Mucosa of descending colon (tissue), 3 donors: ENCODE results near the gene TUBE1. TPM values are rescaled to one million over a fixed set of nuclear protein-coding genes. Genes with fewer than 3 reads are reported as not detected.

Experiments used
- ATAC-seq: fragments of 200-7000 bp; cut with Tn5 transposase; one replicate; pipeline ENCODE4 v1.9.1; 2020; ENCODE audit warnings: mild to moderate bottlenecking, moderate library complexity
- DNase-seq, 3 donors: peaks; one replicate each; pipeline ENCODE4 v3.0.0-alpha.2; 2020
- H3K36me3 ChIP-seq: fragments of 200-600 bp; one replicate; pipeline ENCODE4 v1.8.0; 2021; ENCODE audit warnings: low read depth, mild to moderate bottlenecking
- H3K4me1 ChIP-seq: fragments of 200-600 bp; one replicate; pipeline ENCODE4 v1.8.0; 2021; ENCODE audit warnings: low read depth, mild to moderate bottlenecking
- H3K4me3 ChIP-seq: fragments of 200-600 bp; one replicate; pipeline ENCODE4 v1.8.0; 2021; ENCODE audit warnings: mild to moderate bottlenecking
- H3K9me3 ChIP-seq: fragments of 200-600 bp; one replicate; pipeline ENCODE4 v1.8.0; 2021; ENCODE audit warnings: mild to moderate bottlenecking
- intact Hi-C, 2 donors: fragments of 100-400 bp; cut with DNase I in 1 of 2; cut with micrococcal nuclease in 1 of 2; formaldehyde crosslinking; loops; one replicate each; pipeline versions ENCODE4 v1.11.0 to v1.11.1; 2022; cut with DNase I, micrococcal nuclease
- long read RNA-seq, 2 donors: library from polyadenylated mRNA; unstranded; transcript quantifications; one replicate each; pipeline ENCODE4 v2.0.0, GENCODE V29; 2019 to 2021
- total RNA-seq, 3 donors: library from RNA; stranded (reverse); fragmentation: NEBNext Ultra II Directional in 2 of 3; extraction: Animal tissue kit (Norgen Biotek cat#: 25700) in 2 of 3; gene quantifications; one replicate each; pipeline versions ENCODE4 v1.2.1 to v1.2.4, GENCODE V29; 2021 to 2023
- TF ChIP-seq, protein P1 (sequence below): fragments of 200-600 bp; IDR thresholded peaks from one replicate; pipeline ENCODE4 v1.8.0; 2022; ENCODE audit warnings: antibody characterized with exemption, mild to moderate bottlenecking
- donor health status: DM: no; HTN: no; CAD: no; lungs with moderate emphysema.
- donor health status: DM: no; HTN: no; CAD: no.
- donor health status: DM: no; HTN: yes; CAD: no.

TUBE1 gene, protein sequence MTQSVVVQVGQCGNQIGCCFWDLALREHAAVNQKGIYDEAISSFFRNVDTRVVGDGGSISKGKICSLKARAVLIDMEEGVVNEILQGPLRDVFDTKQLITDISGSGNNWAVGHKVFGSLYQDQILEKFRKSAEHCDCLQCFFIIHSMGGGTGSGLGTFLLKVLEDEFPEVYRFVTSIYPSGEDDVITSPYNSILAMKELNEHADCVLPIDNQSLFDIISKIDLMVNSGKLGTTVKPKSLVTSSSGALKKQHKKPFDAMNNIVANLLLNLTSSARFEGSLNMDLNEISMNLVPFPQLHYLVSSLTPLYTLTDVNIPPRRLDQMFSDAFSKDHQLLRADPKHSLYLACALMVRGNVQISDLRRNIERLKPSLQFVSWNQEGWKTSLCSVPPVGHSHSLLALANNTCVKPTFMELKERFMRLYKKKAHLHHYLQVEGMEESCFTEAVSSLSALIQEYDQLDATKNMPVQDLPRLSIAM
- total RNA-seq, result 10 to 100 TPM in 2 of 3 donors, 1 to 10 TPM in 1; 8.8 to 22.8 (median 13.2) TPM
- long read RNA-seq, donor 1, transcript TUBE1-202 (12 exons, 2,142 nt), result major isoform, 13 of 19 reads
- long read RNA-seq, donor 1, partial matches to known transcripts, result 1 of 19 reads
- long read RNA-seq, donor 1, other reads (novel, unspliced or antisense), result 4 of 19 reads
- long read RNA-seq, donor 2, partial matches to known transcripts, result 1 of 4 reads
- long read RNA-seq, donor 2, other reads (novel, unspliced or antisense), result 2 of 4 reads

DNA sequence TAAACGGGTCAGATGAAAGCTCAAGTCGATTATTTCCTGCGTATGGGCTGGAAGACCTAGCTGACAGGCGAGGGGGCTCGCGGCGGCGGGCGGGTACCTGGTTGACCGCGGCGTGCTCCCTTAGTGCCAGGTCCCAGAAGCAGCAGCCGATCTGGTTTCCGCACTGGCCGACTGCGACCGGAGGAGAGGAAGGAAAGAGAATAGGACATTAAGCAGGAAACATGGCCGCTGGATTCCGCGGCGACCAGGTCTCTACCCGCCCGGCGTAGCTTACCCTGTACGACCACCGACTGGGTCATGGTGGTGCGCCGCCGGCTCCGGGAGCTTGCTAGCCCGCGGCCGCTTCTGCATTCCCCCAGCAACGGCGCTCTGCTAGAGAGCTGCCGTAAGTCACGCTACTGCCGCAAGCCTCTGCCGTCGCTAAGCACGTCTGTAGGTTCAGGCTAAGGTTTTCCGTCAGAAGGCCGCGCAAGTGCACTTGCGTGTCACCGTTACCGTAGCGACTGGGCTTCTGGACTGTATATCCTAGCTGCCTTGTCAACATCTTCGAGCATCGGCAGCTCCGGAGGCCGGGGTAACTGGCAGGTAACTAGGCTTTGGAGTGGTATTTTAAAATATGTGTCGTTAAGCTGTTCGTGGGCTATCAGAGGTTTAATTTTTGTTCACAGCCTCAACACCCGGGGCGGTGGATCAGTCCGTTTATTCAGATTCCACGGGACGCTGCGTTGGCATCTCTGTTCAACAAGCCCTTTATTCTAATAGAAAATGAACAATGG is at the start of gene TUBE1, which contains the start of gene FAM229B:
Gene TUBE1, minus strand, starts transcription at position 347 of the 776 bp plus-strand sequence. Its CDS starts 48 bp downstream, at position 299.
Gene FAM229B, plus strand, starts transcription at position 456 of the 776 bp plus-strand sequence. CDS start 11,693 bp downstream, outside the sequence.
- TF ChIP-seq, protein P1, sequence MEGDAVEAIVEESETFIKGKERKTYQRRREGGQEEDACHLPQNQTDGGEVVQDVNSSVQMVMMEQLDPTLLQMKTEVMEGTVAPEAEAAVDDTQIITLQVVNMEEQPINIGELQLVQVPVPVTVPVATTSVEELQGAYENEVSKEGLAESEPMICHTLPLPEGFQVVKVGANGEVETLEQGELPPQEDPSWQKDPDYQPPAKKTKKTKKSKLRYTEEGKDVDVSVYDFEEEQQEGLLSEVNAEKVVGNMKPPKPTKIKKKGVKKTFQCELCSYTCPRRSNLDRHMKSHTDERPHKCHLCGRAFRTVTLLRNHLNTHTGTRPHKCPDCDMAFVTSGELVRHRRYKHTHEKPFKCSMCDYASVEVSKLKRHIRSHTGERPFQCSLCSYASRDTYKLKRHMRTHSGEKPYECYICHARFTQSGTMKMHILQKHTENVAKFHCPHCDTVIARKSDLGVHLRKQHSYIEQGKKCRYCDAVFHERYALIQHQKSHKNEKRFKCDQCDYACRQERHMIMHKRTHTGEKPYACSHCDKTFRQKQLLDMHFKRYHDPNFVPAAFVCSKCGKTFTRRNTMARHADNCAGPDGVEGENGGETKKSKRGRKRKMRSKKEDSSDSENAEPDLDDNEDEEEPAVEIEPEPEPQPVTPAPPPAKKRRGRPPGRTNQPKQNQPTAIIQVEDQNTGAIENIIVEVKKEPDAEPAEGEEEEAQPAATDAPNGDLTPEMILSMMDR, result no peak
- Histone ChIP-seq H3K4me1 (peaks cover 6% of the 10 kb centered on the region), H3K9me3 (no peaks in the 10 kb centered on the region), H3K36me3 (no peaks in the 10 kb centered on the region), H3K4me3 (peak within 1 kb of the TSS; percentile 60)
- ATAC-seq (peak; percentile 100), DNase-seq (peak; percentile 90 to 96 (median 94))
- intact Hi-C loops, result no loop called here

DNA sequence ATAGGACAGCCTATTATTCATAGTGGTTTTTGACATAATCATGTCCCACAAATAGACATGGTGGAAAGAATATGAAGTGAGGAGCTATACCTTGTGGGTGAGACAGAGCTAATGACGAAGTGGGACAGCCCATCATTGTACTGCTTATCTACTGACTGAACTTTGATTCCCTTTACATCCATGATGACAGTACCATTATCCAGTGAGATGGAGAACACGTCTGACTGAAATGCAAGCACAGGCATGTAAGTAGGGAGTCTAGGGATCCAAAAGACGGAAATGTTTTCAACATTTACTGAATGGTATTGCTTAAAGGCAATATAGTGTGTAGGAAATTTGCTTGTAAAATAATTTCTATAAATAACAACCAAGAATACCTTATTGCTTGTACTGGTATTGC is 43.6 kb upstream of the TUBE1 start:
- DNase-seq (no peak), ATAC-seq (no peak)
- TF ChIP-seq, protein P1, result no peak
- intact Hi-C loops, result no loop called here
- Histone ChIP-seq H3K4me3 (no peak overlapping the region), H3K9me3 (no peaks in the 10 kb centered on the region), H3K36me3 (no peaks in the 10 kb centered on the region), H3K4me1 (no peaks in the 10 kb centered on the region)

DNA sequence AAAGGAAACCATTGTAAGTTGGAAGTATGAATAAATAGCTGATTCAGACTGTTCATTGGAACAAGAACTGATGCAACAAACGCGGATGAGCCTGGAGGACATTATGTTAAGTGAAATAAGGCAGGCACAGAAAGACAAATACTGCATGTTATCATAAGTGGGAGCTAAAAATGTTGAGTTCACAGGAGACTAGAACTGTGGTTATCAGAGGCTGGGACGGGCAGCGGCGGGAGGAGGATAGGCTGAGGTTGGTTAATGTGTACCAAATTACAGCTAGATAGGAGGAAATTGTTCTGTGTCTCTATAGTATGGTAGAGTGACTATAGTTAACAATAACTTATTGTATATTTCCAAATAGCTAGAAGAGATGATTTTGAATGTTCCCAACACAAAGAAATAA is 40.9 kb upstream of the TUBE1 start:
- Histone ChIP-seq H3K4me1 (no peaks in the 10 kb centered on the region), H3K9me3 (no peaks in the 10 kb centered on the region), H3K4me3 (no peak overlapping the region), H3K36me3 (no peaks in the 10 kb centered on the region)
- no peak for DNase-seq
- intact Hi-C loops, result no loop called here
- ATAC-seq, result peak; percentile 62
- TF ChIP-seq, protein P1, result no peak

DNA sequence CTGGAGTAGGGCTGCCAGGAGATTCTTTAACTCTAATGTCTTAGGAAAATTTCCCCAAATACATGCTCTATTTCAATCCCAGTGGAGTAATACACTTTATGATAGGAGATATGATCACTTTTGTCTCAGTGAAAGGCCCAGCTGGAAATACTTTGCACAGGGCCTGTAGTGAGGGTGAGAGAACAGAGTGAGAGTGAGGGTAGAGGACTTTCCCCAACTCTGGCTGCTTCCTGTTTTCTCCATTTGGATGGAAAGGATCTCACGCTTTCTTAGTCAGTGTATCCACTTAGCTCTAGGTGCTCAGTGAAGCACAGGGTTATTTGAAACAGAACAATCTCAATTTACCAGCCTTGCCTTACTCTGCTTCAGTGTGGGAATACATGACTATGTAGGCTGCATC is 36.7 kb upstream of the TUBE1 start:
- DNase-seq (no peak), ATAC-seq (no peak)
- no peaks in the 10 kb centered on the region for H3K9me3 ChIP-seq
- no peaks in the 10 kb centered on the region for H3K4me1 ChIP-seq
- intact Hi-C loops, result no loop called here
- no peaks in the 10 kb centered on the region for H3K36me3 ChIP-seq
- TF ChIP-seq, protein P1, result no peak
- no peak overlapping the region for H3K4me3 ChIP-seq

DNA sequence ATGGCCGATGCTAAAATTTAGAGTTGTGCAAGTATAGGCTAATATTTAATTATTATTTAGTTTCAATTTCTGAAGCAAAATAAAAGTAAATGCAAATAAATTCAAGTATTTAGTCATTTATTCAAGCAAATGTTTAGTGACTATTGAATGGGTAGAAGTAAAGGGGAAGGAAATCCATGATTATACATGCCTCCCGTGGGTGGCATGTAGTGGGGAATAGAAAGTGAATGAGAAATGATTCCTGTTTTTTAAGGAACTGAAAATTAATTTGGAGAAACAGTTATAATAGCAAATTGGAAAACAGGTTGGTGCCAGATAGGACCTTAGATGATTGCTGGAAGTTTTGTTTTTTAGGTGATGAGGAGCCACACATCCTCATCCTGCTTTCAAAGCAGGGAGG is 35.5 kb upstream of the TUBE1 start:
- TF ChIP-seq, protein P1, result no peak
- no peaks in the 10 kb centered on the region for H3K4me1 ChIP-seq
- no peaks in the 10 kb centered on the region for H3K9me3 ChIP-seq
- intact Hi-C loops, result no loop called here
- DNase-seq (no peak), ATAC-seq (no peak)
- H3K36me3 ChIP-seq, result no peaks in the 10 kb centered on the region
- no peak overlapping the region for H3K4me3 ChIP-seq
